Hematopoietic multipotent progenitor cell treated with erythropoietin and hydrocortisone succinate and interleukin-3 and kit ligand, for 6 days (in vitro differentiated cells): ENCODE data around the gene DHCR7.
A peak's percentile ranks its signal among the peaks of the same experiment; 100 is the strongest.

Experiments used
- DNase-seq: peaks from one replicate; pipeline ENCODE4 v3.0.0-alpha.2; 2015

The DHCR7 gene

DNA sequence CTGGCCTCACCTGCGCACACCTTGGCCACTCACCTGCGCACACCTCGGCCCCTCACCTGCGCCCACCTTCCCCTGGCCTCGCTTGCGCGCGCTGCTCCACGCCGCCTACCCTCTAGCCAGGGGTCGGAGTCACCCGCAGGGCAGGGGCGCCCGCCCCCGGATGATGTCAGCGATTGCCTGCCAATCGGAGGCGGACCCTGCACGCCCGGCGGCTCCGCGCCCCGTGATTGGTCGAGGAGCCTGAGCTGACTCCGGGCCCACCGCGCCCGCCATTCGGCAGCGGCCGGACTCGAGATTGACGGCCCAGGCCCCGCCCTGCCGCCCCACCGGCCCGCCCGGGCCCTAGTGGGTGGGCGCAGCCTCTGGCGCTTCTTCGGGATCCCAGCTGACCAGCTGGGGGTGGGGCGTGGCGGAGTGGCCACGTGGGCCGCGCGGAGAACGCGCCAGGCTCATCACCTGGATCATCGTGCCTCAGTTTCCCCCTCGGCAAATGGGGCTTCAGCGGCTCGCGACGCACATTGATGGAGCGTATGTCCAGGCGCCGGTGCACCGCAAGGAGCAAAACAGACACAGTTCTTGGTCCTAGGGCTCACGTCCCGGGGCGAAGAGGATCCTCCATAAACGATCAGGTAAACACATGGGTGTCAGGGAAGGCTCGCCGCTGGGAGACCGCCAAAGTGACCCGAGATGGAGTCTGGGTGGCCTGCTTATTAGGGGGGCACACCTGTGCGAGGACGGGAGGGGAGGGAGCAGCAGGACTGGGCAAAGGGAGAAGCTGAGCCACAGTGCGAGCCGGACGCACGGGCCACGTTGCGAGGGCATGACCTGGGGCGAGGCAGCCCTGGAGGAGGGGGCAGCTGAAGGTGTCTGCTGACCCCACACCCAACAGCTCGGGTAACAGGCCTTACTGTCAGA is at the start of gene DHCR7:
Gene DHCR7, minus strand, starts transcription at position 137 of the 915 bp plus-strand sequence. CDS start 3,441 bp downstream, outside the sequence.
- DNase-seq, result peak; percentile 97

DNA sequence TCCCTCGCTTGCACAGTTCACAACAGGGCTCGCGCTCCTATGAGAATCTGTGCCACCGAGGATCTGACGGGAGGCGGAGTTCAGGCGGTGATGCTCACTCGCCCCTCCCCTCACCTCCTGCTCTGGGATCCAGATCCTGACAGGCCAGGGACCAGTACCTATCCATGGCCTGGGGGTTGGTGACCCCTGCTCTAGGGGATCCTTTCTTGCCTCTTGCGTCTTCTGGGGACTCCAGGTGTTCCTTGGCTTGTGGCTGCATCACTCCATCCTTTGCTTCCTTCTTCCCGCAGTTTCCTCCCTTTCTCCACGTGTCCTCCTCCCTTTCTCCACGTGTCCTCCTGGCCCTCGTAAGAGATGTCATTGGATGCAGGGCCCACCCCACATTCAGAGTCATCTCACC is 48.2 kb upstream of the DHCR7 start:
- no peak for DNase-seq

DNA sequence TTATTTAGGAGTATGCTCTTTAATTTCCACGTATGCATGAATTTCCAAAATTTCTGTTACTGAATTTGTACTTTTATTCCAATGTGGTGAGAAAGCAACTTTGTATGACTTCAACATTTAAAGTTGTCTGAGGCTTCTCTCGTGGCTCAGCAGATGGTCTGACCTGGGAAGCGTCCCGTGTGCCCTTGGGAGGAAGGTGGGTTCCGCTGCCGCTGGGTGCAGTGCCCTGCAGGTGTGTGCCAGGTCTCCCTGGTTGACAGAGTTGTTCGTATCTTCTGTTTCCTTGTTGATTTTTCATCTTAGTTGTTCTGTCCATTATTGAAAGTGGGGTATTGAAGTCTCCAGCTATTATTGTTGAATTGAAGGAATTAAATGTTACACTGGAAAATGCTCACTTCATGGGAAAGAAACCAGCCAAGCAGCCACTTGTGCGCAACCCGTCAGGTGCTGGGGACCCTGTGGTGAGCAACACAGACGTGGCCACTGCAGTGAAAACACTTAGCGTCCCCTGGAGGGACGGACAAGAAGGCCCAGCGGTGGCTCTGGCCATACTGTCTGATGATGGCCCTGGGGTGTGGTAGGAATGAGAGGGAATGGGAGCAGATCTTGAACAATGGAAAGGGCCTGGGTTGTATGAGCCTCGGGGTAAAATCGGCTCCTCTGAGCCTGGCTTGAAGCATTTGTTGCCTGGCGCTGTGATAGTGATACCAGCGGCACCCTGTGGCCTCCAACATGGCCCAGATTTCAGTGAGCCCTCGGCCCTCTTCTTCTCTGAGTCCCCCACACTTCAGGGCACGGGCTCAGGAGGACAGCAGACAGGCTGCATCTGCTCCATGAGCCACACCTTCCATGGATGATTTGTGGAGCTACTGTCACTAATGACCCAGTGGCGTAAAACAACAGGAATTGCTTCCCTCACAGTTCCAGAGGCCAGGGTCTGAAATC is 47.4 kb upstream of the DHCR7 start:
- no peak for DNase-seq

DNA sequence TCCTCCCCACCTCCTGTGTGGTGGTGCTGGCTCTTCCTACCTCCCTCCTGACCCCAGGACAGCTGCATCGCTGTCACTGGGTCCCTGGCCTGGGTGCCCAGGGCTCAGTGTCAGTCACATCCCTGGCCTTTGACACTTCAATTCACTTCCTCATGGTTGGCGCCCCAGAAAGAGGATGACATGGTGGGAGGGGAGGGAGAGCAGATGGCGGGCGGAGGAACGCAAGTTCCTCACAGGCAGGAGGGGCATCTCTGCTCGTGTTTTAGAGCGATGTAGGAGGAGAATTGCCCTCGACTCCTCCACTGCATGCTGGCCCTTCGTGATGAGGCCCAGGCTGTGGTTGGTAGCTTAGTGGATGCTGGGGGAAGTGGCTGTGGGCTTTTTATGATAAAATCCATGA is 43.7 kb upstream of the DHCR7 start:
- no peak for DNase-seq

DNA sequence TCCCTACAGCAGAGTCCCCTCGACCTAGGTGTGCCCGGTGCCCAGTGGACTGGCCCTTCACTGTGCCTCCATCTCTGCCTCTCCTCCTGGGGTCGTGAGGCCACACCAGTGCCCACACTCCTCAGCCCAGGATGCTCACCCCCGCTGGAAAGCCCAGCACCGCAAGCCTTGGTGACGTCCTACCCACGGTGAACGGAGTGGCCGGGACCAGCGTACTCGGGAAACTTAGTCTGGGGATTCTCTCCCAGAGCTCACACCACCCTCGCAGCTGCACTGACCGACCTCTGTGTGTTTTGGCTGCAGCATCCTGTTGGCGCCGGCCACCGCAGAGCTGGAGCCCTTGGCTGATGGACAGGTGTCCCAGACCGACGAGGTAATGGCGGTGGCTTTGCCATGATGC is 43.3 kb upstream of the DHCR7 start:
- DNase-seq, result no peak

GRCh38 chr11:71490731-71491390 is 42.7 kb upstream of the DHCR7 start:
- DNase-seq, result no peak

DNA sequence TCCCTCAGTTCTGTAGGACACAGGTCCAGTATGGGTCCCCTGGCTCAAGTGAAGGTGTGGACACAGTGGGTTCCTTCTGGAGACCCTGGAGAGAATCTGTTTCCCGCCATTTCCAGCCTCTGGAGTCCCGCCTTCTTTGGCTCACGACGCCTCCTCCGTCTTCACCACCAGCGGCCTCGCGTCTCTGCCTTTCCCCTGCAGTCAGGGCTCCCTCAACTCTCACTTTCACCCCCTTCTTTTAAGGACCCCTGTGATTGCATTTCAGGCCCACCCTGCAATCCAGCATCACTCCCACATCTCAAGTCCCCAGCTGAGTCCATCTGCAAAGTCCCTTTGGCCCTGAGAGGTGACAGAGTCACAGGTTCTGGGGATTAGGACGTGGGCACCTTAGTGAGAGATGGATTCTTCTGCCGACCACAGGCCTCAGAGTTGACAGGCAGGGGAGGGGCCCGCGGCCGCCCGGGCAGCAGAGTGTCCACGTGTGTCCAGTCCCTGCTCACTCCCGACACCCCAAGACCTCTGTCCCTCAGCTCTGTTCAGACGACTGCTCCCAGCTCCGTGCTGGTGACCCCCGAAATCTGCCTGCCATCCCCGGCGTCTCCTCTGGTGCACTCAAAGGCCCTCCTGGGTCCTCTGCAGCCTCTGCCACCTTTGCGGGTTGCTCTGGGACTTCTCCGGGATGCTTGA is 42.0 kb upstream of the DHCR7 start:
- no peak for DNase-seq

GRCh38 chr11:71489311-71490043 is 41.3 kb upstream of the DHCR7 start:
- DNase-seq, result no peak

- no peak for DNase-seq
Observed at GRCh38 chr11:71488681-71489270, 40.6 kb upstream of the DHCR7 start.

DNA sequence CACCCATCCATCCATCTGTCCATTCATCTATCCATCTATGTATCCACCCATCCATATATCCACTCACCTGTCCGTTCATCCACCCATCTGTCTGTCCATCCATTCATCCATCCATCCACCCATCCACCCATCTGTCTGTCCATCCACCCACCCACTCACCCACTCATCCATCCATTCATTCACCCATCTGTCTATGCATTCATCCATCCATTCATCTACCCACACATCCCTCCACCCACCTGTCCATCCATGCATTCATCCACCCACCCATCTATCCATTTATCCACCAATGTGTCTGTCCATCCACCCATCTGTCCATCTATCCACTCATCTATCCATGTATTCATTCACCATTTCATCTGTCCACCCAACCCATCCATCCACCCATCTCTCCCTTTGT is 38.1 kb upstream of the DHCR7 start:
- DNase-seq, result no peak

- DNase-seq, result no peak
Observed at GRCh38 chr11:71485466-71485865, 37.3 kb upstream of the DHCR7 start.

- no peak for DNase-seq
Observed at GRCh38 chr11:71485063-71485399, 36.8 kb upstream of the DHCR7 start.

GRCh38 chr11:71484248-71485062 is 36.3 kb upstream of the DHCR7 start:
- no peak for DNase-seq

- DNase-seq, result no peak
Observed at GRCh38 chr11:71483692-71484091, 35.5 kb upstream of the DHCR7 start.

GRCh38 chr11:71482746-71483364 is 34.7 kb upstream of the DHCR7 start:
- no peak for DNase-seq

DNA sequence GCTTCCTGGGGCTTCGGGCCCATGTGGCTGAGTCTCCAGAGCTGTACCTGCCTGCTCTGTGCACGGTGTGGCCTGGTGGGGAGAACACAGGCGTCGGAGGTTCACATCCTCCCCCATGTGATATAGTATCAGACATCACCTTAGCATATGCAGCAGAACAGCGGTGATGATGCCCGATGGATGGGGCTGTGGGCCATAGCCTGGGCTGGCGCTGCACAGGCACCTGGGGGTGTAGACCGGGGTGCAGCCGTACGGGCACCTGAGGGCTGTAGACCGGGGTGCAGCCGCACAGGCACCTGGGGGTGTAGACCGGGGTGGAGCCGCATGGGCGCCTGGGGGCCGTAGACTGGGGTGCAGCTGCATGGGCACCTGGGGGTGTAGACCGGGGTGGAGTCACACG is 34.0 kb upstream of the DHCR7 start:
- DNase-seq, result no peak

- no peak for DNase-seq
Observed at GRCh38 chr11:71481101-71481960, 33.1 kb upstream of the DHCR7 start.

- no peak for DNase-seq
Observed at GRCh38 chr11:71478528-71478840, 30.3 kb upstream of the DHCR7 start.
